ENCODE measurements around the gene BTBD9. TPM values are rescaled to one million over a fixed set of nuclear protein-coding genes. Genes with fewer than 3 reads are reported as not detected.

The BTBD9 gene
- total RNA-seq, 1 experiment from 2014 or later: 8.9 TPM

DNA sequence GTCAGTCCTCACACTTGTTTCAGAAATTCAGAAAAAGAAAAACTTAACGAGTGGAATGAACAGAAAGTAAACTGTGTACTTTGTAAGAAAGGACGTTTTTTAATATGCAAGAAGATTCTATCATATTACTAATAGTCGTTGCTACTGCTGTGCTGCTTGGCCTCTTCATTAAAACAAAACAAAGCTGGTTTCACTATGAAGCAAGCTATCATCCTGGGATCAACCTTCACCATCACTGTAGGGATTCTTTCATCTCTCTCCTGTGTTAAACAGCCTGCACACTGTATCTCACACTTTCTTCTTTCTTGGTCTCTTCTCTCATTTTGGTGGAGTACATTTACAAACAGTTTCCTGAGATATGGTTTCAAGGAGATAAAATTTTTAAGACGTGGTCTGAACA is 284.2 kb downstream of the BTBD9 start:
- no peaks in the 10 kb centered on the region for H3K9me3 ChIP-seq (ENCODE audit: control insufficient read depth, low read depth, low read length)
- H4K5ac ChIP-seq (ENCODE audit: insufficient read length, low read depth, low read length): no peak overlapping the region
- peaks cover 9 to 13% of the 10 kb centered on the region in 2 experiments for H3K4me1 Mint-ChIP-seq
- H2BK12ac ChIP-seq (ENCODE audit: insufficient read length, low read depth, low read length): no peak overlapping the region
- H3K4ac ChIP-seq (ENCODE audit: low read depth, low read length): no peak overlapping the region
- no peak overlapping the region for H3K27ac ChIP-seq (ENCODE audit: insufficient read length, low read depth, low read length)
- H2AFZ ChIP-seq (ENCODE audit: low read length): no peak overlapping the region
- no peak overlapping the region for H3K23ac ChIP-seq (ENCODE audit: insufficient read length, low read depth, low read length)
- no peaks in the 10 kb centered on the region for H3K4me1 ChIP-seq (ENCODE audit: insufficient read depth, low read length)
- no peaks in the 10 kb centered on the region for H4K20me1 ChIP-seq (ENCODE audit: control insufficient read depth, insufficient read depth, insufficient read length)
- H4K91ac ChIP-seq (ENCODE audit: insufficient read length, low read depth, low read length): no peak overlapping the region
- H3K79me1 ChIP-seq (ENCODE audit: insufficient read depth, low read depth, low read length, poor library complexity, severe bottlenecking): no peaks in the 10 kb centered on the region
- H3K23me2 ChIP-seq (ENCODE audit: insufficient read length, low read depth, low read length, poor library complexity, severe bottlenecking): no peaks in the 10 kb centered on the region
- no peaks in the 10 kb centered on the region for H3K9me3 Mint-ChIP-seq
- no peak for DNase-seq
- H3K36me3 Mint-ChIP-seq (ENCODE audit: insufficient read depth in 1 of 3, low read depth in 3 of 3): no peaks in the 10 kb centered on the region
- no peaks in the 10 kb centered on the region for H3K27me3 ChIP-seq (ENCODE audit: insufficient read depth, low read length)
- no peak overlapping the region for H3K14ac ChIP-seq (ENCODE audit: insufficient read depth, low read length)
- no peak overlapping the region for H3K27ac Mint-ChIP-seq
- H2BK15ac ChIP-seq (ENCODE audit: low read depth, low read length): no peak overlapping the region
- no peaks in the 10 kb centered on the region; the same call in 1 of the 2 replicates for H3K27me3 Mint-ChIP-seq (ENCODE audit: low read depth)
- H3K4me2 ChIP-seq (ENCODE audit: insufficient read depth, insufficient read length, low read length): no peak overlapping the region
- no peak overlapping the region for H3T11ph ChIP-seq (ENCODE audit: low read length)
- no peak overlapping the region for H3K18ac ChIP-seq (ENCODE audit: insufficient read length, low read depth, low read length)
- no peaks in the 10 kb centered on the region for H3K79me2 ChIP-seq (ENCODE audit: insufficient read depth, low read length)
- no peak overlapping the region for H4K8ac ChIP-seq (replicated peaks; ENCODE audit: insufficient read length, low read depth, low read length)
- no peak overlapping the region for H3K9ac ChIP-seq (ENCODE audit: extremely low read depth, insufficient read length, low read length)
- WGBS (ENCODE audit: extremely low coverage, insufficient read length, low lambda C conversion rate): no CpG with 5 or more reads among the region's 4 CpGs
- H2BK120ac ChIP-seq (ENCODE audit: low read depth, low read length, poor library complexity, severe bottlenecking): no peak overlapping the region
- H2BK20ac ChIP-seq (ENCODE audit: low read depth, low read length, poor library complexity, severe bottlenecking): no peak overlapping the region
- no peak overlapping the region for H2AK5ac ChIP-seq (ENCODE audit: insufficient read length, low read length)
- no peak overlapping the region for H2BK5ac ChIP-seq (ENCODE audit: insufficient read length, low read length)
- H3K4me3 Mint-ChIP-seq: no peak overlapping the region
- H3K56ac ChIP-seq (ENCODE audit: insufficient read length, low read depth, low read length): no peak overlapping the region
- no peak for TF ChIP-seq CTCF (conservative IDR thresholded peaks at IDR 0.05)

Data from H9 (cell line).